H1 (cell line): ENCODE results near the gene HPN. TPM values are rescaled to one million over a fixed set of nuclear protein-coding genes. Genes with fewer than 3 reads are reported as not detected.

ENCODE experiments used
- CTCF ChIA-PET: fragments of 300-600 bp; sonication (Branson Sonifier 250); formaldehyde crosslinking; loops from one replicate; lab custom pipeline; 2021; ENCODE audit not compliant: partially characterized antibody; lab: Charles Lee
- POLR2A ChIA-PET: fragments of 300-600 bp; sonication (Branson Sonifier 250); formaldehyde crosslinking; loops from one replicate; lab custom pipeline; 2021; ENCODE audit warnings: inconsistent platforms; ENCODE audit not compliant: partially characterized antibody; lab: Charles Lee
- DNase-seq, 2 experiments: peaks; one replicate each; pipeline versions ENCODE4 v3.0.0 to v3.0.0-alpha.2; 2010 to 2022; ENCODE audit warnings: low spot score in 2 of 2, low read depth in 1 of 2, mixed read lengths in 1 of 2
- FAIRE-seq: peaks from 2 replicates; lab custom pipeline; 2011; peaks lifted over from hg19 to GRCh38; lab: Jason Lieb, UNC
- H2AFZ ChIP-seq: 2 replicates; pipeline ENCODE4 v1.8.1; 2012; ENCODE audit warnings: low read length, inconsistent platforms
- H2AK5ac ChIP-seq: 2 replicates; pipeline ENCODE4 v1.6.1; 2013; ENCODE audit warnings: low read depth, low read length
- H2BK120ac ChIP-seq: replicated peaks from 2 replicates; pipeline ENCODE3; 2013; ENCODE audit warnings: low read depth, low read length, inconsistent platforms
- H2BK12ac ChIP-seq: 2 replicates; pipeline ENCODE4 v1.6.1; 2013; ENCODE audit warnings: low read depth, low read length
- H2BK15ac ChIP-seq: 2 replicates; pipeline ENCODE4 v1.6.1; 2013; ENCODE audit warnings: low read length
- H2BK20ac ChIP-seq: 2 replicates; pipeline ENCODE4 v1.6.1; 2013; ENCODE audit warnings: low read length
- H2BK5ac ChIP-seq: 2 replicates; pipeline ENCODE4 v1.6.1; 2013; ENCODE audit warnings: low read depth, low read length
- H3K14ac ChIP-seq: 2 replicates; pipeline ENCODE4 v1.6.1; 2013; ENCODE audit warnings: inconsistent platforms; ENCODE audit not compliant: insufficient read length
- H3K18ac ChIP-seq: 2 replicates; pipeline ENCODE4 v1.6.1; 2013; ENCODE audit warnings: low read length; ENCODE audit errors: extremely low read depth
- H3K23ac ChIP-seq: 2 replicates; pipeline ENCODE4 v1.6.1; 2013; ENCODE audit warnings: inconsistent platforms; ENCODE audit not compliant: insufficient read length
- H3K23me2 ChIP-seq: 2 replicates; pipeline ENCODE4 v1.6.1; 2013; ENCODE audit warnings: low read depth, low read length
- H3K27ac ChIP-seq: 2 replicates; pipeline ENCODE4 v1.6.1; 2011; ENCODE audit warnings: low read depth, low read length, inconsistent platforms
- H3K27me3 ChIP-seq, 4 experiments: replicated peaks in 1 of 4; 1 replicate in 1 of 4; 2 replicates in 3 of 4; pipeline versions ENCODE4 v1.6.1 to v1.8.1; 2011 to 2013; ENCODE audit warnings: low read length in 3 of 4, mild to moderate bottlenecking in 3 of 4, inconsistent platforms in 2 of 4, mixed read lengths in 2 of 4, moderate library complexity in 1 of 4; ENCODE audit not compliant: control insufficient read depth in 3 of 4, insufficient read depth in 3 of 4; ENCODE audit errors: extremely low read depth in 1 of 4
- H3K36me3 ChIP-seq, 4 experiments: 2 replicates each; pipeline versions ENCODE4 v1.6.1 to v1.8.1; 2011 to 2013; ENCODE audit warnings: mild to moderate bottlenecking in 4 of 4, low read length in 3 of 4, moderate library complexity in 2 of 4, control low read depth in 1 of 4, inconsistent platforms in 1 of 4; ENCODE audit not compliant: insufficient read depth in 4 of 4, control insufficient read depth in 2 of 4
- H3K4ac ChIP-seq: replicated peaks from 2 replicates; pipeline ENCODE3; 2013; ENCODE audit warnings: low read length, low read depth, mixed read lengths, inconsistent platforms; ENCODE audit not compliant: insufficient read length
- H3K4me1 ChIP-seq, 4 experiments: replicated peaks in 1 of 4; 1 replicate in 1 of 4; 2 replicates in 3 of 4; pipeline versions ENCODE4 v1.6.1 to v1.8.1; 2011 to 2013; ENCODE audit warnings: low read length in 3 of 4, inconsistent platforms in 2 of 4, mixed read lengths in 1 of 4; ENCODE audit not compliant: insufficient read depth in 4 of 4, control insufficient read depth in 3 of 4
- H3K4me2 ChIP-seq, 2 experiments: 2 replicates each; pipeline versions ENCODE4 v1.6.1 to v1.8.1; 2011 to 2013; ENCODE audit warnings: low read depth in 2 of 2, low read length in 2 of 2, control low read depth in 1 of 2, inconsistent platforms in 1 of 2, mild to moderate bottlenecking in 1 of 2; ENCODE audit not compliant: insufficient read depth in 1 of 2
- H3K4me3 ChIP-seq, 4 experiments: fragments of 200-600, 300-600 bp in 1 of 4; sonication (generic), shearing (Covaris generic), sonication (Bioruptor Twin) in 1 of 4; 2 replicates each; pipeline versions ENCODE4 v1.5.1 to v1.8.1; 2011 to 2016; ENCODE audit warnings: low read length in 4 of 4, low read depth in 3 of 4, control low read depth in 2 of 4, inconsistent platforms in 2 of 4, mild to moderate bottlenecking in 2 of 4, mixed read lengths in 1 of 4, moderate library complexity in 1 of 4; ENCODE audit not compliant: insufficient read depth in 2 of 4; ENCODE audit errors: extremely low read depth in 1 of 4
- H3K56ac ChIP-seq: replicated peaks from 2 replicates; pipeline ENCODE3; 2013; ENCODE audit warnings: low read depth, mild to moderate bottlenecking, mixed read lengths, low read length, inconsistent platforms; ENCODE audit not compliant: insufficient read length
- H3K79me1 ChIP-seq: 2 replicates; pipeline ENCODE4 v1.6.1; 2013; ENCODE audit warnings: low read depth, low read length, control low read depth
- H3K79me2 ChIP-seq, 2 experiments: 2 replicates each; pipeline versions ENCODE4 v1.6.1 to v1.8.1; 2012 to 2013; ENCODE audit warnings: low read length in 2 of 2, mild to moderate bottlenecking in 2 of 2, inconsistent platforms in 1 of 2; ENCODE audit not compliant: insufficient read depth in 2 of 2, control insufficient read depth in 1 of 2
- H3K9ac ChIP-seq, 4 experiments: replicated peaks in 1 of 4; 1 replicate in 1 of 4; 2 replicates in 3 of 4; pipeline versions ENCODE4 v1.6.1 to v1.8.1; 2011 to 2013; ENCODE audit warnings: low read depth in 3 of 4, low read length in 3 of 4, control low read depth in 2 of 4, mild to moderate bottlenecking in 2 of 4, moderate library complexity in 2 of 4, inconsistent platforms in 1 of 4; ENCODE audit errors: extremely low read depth in 1 of 4
- H3K9me3 ChIP-seq, 2 experiments: 2 replicates each; pipeline versions ENCODE4 v1.6.1 to v1.8.1; 2012 to 2013; ENCODE audit warnings: mild to moderate bottlenecking in 2 of 2, moderate library complexity in 2 of 2, control low read depth in 1 of 2, inconsistent platforms in 1 of 2, low read depth in 1 of 2, low read length in 1 of 2, mixed read lengths in 1 of 2; ENCODE audit not compliant: insufficient read depth in 2 of 2
- H4K20me1 ChIP-seq, 2 experiments: replicated peaks in 1 of 2; 2 replicates each; pipeline versions ENCODE3 to v1.8.1; 2011 to 2013; ENCODE audit warnings: inconsistent platforms in 2 of 2, low read length in 2 of 2, mild to moderate bottlenecking in 1 of 2; ENCODE audit not compliant: insufficient read depth in 2 of 2, control insufficient read depth in 1 of 2
- H4K5ac ChIP-seq: 2 replicates; pipeline ENCODE4 v1.6.1; 2013; ENCODE audit warnings: low read length, low read depth, mixed read lengths, inconsistent platforms; ENCODE audit not compliant: insufficient read length
- H4K8ac ChIP-seq: 2 replicates; pipeline ENCODE4 v1.8.0; 2013; ENCODE audit warnings: mild to moderate bottlenecking, moderate library complexity, low read length, inconsistent platforms; ENCODE audit not compliant: insufficient read depth; ENCODE audit errors: extremely low read depth
- H4K91ac ChIP-seq: replicated peaks from 2 replicates; pipeline ENCODE3; 2013; ENCODE audit warnings: low read length, mixed read lengths, inconsistent platforms; ENCODE audit not compliant: insufficient read length
- KDM4A ChIP-seq: IDR thresholded peaks from one replicate; pipeline ENCODE4 v1.7.1; 2012; ENCODE audit warnings: low read depth, mild to moderate bottlenecking, moderate library complexity, low read length, inconsistent platforms; ENCODE audit not compliant: severe bottlenecking
- WGBS, 2 experiments: shearing (Covaris generic) in 1 of 2; methylation state at CpG; one replicate each; pipeline versions ENCODE4 v1.1.6 to v1.1.7; 2013 to 2015; ENCODE audit warnings: low lambda C conversion rate in 2 of 2, mixed read lengths in 2 of 2, inconsistent platforms in 1 of 2, low coverage in 1 of 2, missing lambda C conversion rate in 1 of 2; ENCODE audit not compliant: insufficient replicate concordance in 2 of 2, insufficient coverage in 1 of 2, insufficient read length in 1 of 2; ENCODE audit errors: extremely low coverage in 1 of 2, missing lambda C conversion rate in 1 of 2; 5-methylcytosine and 5-hydroxymethylcytosine counted together
- polyA plus RNA-seq, 7 experiments: library from polyadenylated mRNA; depleted of rRNA in 3 of 7; stranded (reverse) in 5 of 7; unstranded in 2 of 7; fragments of >200 nt in 5 of 7; fragments of 200-250 nt in 2 of 7; gene quantifications; 1 replicate in 5 of 7; 2 replicates in 1 of 7; 4 replicates in 1 of 7; pipeline versions ENCODE4 v1.2.1 to v1.2.3, GENCODE V29; 2011 to 2013; ENCODE audit warnings: missing spikeins in 2 of 7, mixed read lengths in 2 of 7
- total RNA-seq: library from RNA; stranded (reverse); fragmentation: NEBNext Ultra II Directional; extraction: Animal tissue kit (Norgen Biotek cat#: 25700); gene quantifications from 2 replicates; pipeline ENCODE4 v1.2.1, GENCODE V29; 2021
- TF ChIP-seq, protein P1 (sequence below), 3 experiments: IDR thresholded peaks; 1 replicate in 2 of 3; 2 replicates in 1 of 3; pipeline versions ENCODE4 v1.5.1 to v1.6.1; 2011; ENCODE audit warnings: low read length in 3 of 3, mild to moderate bottlenecking in 3 of 3, inconsistent platforms in 2 of 3, low read depth in 1 of 3, moderate library complexity in 1 of 3; ENCODE audit not compliant: insufficient read depth in 1 of 3; ENCODE audit errors: control extremely low read depth in 1 of 3

Gene HPN
- total and polyA plus RNA-seq, 2 of the 8 experiments (the other 6 are each of a cell fraction or from before 2014, with no cell fraction given), result 14.7 to 33.7 TPM

DNA sequence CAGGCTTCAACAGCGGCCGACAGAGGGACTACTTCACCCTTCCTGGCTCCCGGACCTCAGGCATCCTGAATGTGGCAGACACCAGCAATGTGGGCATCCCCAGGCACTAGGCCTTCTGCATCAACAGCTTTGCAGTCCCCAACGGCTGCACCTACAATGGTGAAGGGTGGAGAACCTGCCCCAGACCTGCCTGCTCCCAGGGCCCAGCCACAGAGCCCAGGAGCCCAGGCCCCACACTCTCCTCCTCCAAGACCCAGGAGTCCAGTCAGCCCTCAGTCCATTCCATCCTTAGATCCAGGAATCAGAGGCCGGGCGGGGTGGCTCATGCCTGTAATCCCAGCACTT, 34.5 kb downstream of the HPN start:
- POLR2A ChIA-PET, result no interaction called here
- FAIRE-seq, result no peak

More for the DNA sequence above, 34.5 kb downstream of the HPN start:
- no peaks in the 10 kb centered on the region for H3K79me1 ChIP-seq
- H3K4me3 ChIP-seq, result no peak overlapping the region
- CTCF ChIA-PET, result interaction anchor here (1.9 kb wide), 1 partner anchor 20 kb away, joined by 6 read pairs; no protein-coding TSS in a partner anchor
- H4K8ac ChIP-seq, result no peak overlapping the region
- H2BK15ac ChIP-seq, result 0 out of 2 replicates have a peak overlapping the region, but pooled peaks have one; percentile 29
- no peak overlapping the region for H3K27ac ChIP-seq
- no peak for TF ChIP-seq KDM4A
- TF ChIP-seq, protein P1, sequence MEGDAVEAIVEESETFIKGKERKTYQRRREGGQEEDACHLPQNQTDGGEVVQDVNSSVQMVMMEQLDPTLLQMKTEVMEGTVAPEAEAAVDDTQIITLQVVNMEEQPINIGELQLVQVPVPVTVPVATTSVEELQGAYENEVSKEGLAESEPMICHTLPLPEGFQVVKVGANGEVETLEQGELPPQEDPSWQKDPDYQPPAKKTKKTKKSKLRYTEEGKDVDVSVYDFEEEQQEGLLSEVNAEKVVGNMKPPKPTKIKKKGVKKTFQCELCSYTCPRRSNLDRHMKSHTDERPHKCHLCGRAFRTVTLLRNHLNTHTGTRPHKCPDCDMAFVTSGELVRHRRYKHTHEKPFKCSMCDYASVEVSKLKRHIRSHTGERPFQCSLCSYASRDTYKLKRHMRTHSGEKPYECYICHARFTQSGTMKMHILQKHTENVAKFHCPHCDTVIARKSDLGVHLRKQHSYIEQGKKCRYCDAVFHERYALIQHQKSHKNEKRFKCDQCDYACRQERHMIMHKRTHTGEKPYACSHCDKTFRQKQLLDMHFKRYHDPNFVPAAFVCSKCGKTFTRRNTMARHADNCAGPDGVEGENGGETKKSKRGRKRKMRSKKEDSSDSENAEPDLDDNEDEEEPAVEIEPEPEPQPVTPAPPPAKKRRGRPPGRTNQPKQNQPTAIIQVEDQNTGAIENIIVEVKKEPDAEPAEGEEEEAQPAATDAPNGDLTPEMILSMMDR (IDR thresholded peaks at IDR 0.05; ENCODE audit: control extremely low read depth in 1 of 3, insufficient read depth in 1 of 3, low read depth in 1 of 3, low read length in 3 of 3), result peak in 1 of 3 experiments; percentile 3; a peak in 1 of 4 replicates
- no peak overlapping the region for H4K5ac ChIP-seq
- 0 out of 2 replicates have a peak overlapping the region, but pooled peaks have one; percentile 32 for H2BK20ac ChIP-seq
- no peaks in the 10 kb centered on the region for H3K79me2 ChIP-seq
- H3K36me3 ChIP-seq, result no peaks in the 10 kb centered on the region
- no peak overlapping the region for H3K18ac ChIP-seq
- no peak overlapping the region for H2BK120ac ChIP-seq
- no peak overlapping the region for H2AK5ac ChIP-seq
- no peak overlapping the region for H3K23ac ChIP-seq
- no peak overlapping the region for H3K14ac ChIP-seq
- H3K56ac ChIP-seq, result no peak overlapping the region
- H4K20me1 ChIP-seq, result no peaks in the 10 kb centered on the region
- H3K23me2 ChIP-seq, result no peaks in the 10 kb centered on the region; the same call in 1 of the 2 replicates
- no peak overlapping the region for H2AFZ ChIP-seq
- H2BK5ac ChIP-seq, result no peak overlapping the region
- no peak for DNase-seq
- no peak overlapping the region for H3K4me2 ChIP-seq
- H3K27me3 ChIP-seq, result no peaks in the 10 kb centered on the region; a peak in 2 of 7 replicates
- no peak overlapping the region for H3K9ac ChIP-seq
- H3K4ac ChIP-seq, result no peak overlapping the region
- H3K4me1 ChIP-seq, result peaks cover 0 to 2% (median 0%) of the 10 kb centered on the region in 4 experiments; a peak in 1 of 7 replicates
- no peak overlapping the region for H2BK12ac ChIP-seq
- no peaks in the 10 kb centered on the region for H3K9me3 ChIP-seq
- 89% methylated on average over 6 of the region's 6 CpGs; no CpG with 5 or more reads in 1 of the 2 experiments for WGBS, 2 experiments
- H4K91ac ChIP-seq, result no peak overlapping the region
